Progenitor cell of endocrine pancreas (in vitro differentiated cells): Measurements from ENCODE around the gene CCDC51. TPM values are rescaled to one million over a fixed set of nuclear protein-coding genes. Genes with fewer than 3 reads are reported as not detected.
A peak's percentile ranks its signal among the peaks of the same experiment; 100 is the strongest.

Experiments
- DNase-seq: peaks from one replicate; pipeline ENCODE4 v3.0.0; 2021; ENCODE audit warnings: low spot score; ENCODE audit not compliant: unreplicated experiment
- H3K27ac Mint-ChIP-seq: 2 replicates; pipeline ENCODE4 v1.8.0; 2021; ENCODE audit warnings: mild to moderate bottlenecking, moderate library complexity, mixed read lengths
- H3K27me3 Mint-ChIP-seq: 2 replicates; pipeline ENCODE4 v1.8.0; 2021; ENCODE audit warnings: mixed read lengths
- H3K36me3 Mint-ChIP-seq: 2 replicates; pipeline ENCODE4 v1.8.0; 2022; ENCODE audit warnings: mixed read lengths; ENCODE audit not compliant: insufficient read depth
- H3K4me1 Mint-ChIP-seq: 2 replicates; pipeline ENCODE4 v1.8.0; 2021; ENCODE audit warnings: low read depth, mixed read lengths
- H3K4me3 Mint-ChIP-seq: 2 replicates; pipeline ENCODE4 v1.8.0; 2021; ENCODE audit warnings: low read depth, mild to moderate bottlenecking, moderate library complexity, mixed read lengths
- H3K9me3 Mint-ChIP-seq: 2 replicates; pipeline ENCODE4 v1.8.0; 2021; ENCODE audit warnings: low read depth, mixed read lengths
- CTCF ChIP-seq: fragments of 200-600 bp; sonication (generic); IDR thresholded peaks from one replicate; pipeline ENCODE4 v1.5.0; 2021; ENCODE audit warnings: antibody characterized with exemption, mild to moderate bottlenecking; ENCODE audit not compliant: unreplicated experiment
- total RNA-seq: library from RNA; stranded (reverse); gene quantifications from 2 replicates; pipeline ENCODE4 v1.2.1, GENCODE V29; 2021

CCDC51 gene
- total RNA-seq, 1 donor from 2014 or later: 13.2 TPM

GRCh38 chr3:48409291-48410201, 30.4 kb downstream of the CCDC51 start:
- peaks cover 24% of the 10 kb centered on the region for H3K36me3 Mint-ChIP-seq
- H3K4me3 Mint-ChIP-seq: no peak overlapping the region
- H3K9me3 Mint-ChIP-seq: no peaks in the 10 kb centered on the region
- no peak for DNase-seq
- no peak overlapping the region for H3K27ac Mint-ChIP-seq
- no peak for TF ChIP-seq CTCF
- H3K27me3 Mint-ChIP-seq: no peaks in the 10 kb centered on the region
- H3K4me1 Mint-ChIP-seq: no peaks in the 10 kb centered on the region

- DNase-seq: peak; percentile 5
- Mint-ChIP-seq H3K36me3 (peaks cover 23% of the 10 kb centered on the region), H3K27me3 (no peaks in the 10 kb centered on the region), H3K4me1 (no peaks in the 10 kb centered on the region), H3K4me3 (no peak overlapping the region), H3K27ac (no peak overlapping the region), H3K9me3 (no peaks in the 10 kb centered on the region)
- TF ChIP-seq CTCF: no peak
Observed at GRCh38 chr3:48408823-48409281, 31.1 kb downstream of the CCDC51 start.

GRCh38 chr3:48407542-48408099, 32.3 kb downstream of the CCDC51 start:
- H3K36me3 Mint-ChIP-seq: peaks cover 22% of the 10 kb centered on the region
- no peak for TF ChIP-seq CTCF
- peak overlapping the region; percentile 49 for H3K27ac Mint-ChIP-seq
- no peak for DNase-seq
- no peaks in the 10 kb centered on the region for H3K9me3 Mint-ChIP-seq
- no peaks in the 10 kb centered on the region for H3K4me1 Mint-ChIP-seq
- no peaks in the 10 kb centered on the region for H3K27me3 Mint-ChIP-seq
- no peak overlapping the region for H3K4me3 Mint-ChIP-seq

GRCh38 chr3:48406443-48407431, 33.2 kb downstream of the CCDC51 start:
- Mint-ChIP-seq H3K36me3 (peaks cover 24% of the 10 kb centered on the region), H3K9me3 (no peaks in the 10 kb centered on the region), H3K27ac (peak overlapping the region; percentile 67), H3K27me3 (no peaks in the 10 kb centered on the region), H3K4me1 (no peaks in the 10 kb centered on the region), H3K4me3 (no peak overlapping the region)
- TF ChIP-seq CTCF: no peak
- DNase-seq: peak; percentile 6

GRCh38 chr3:48405971-48406370, 33.9 kb downstream of the CCDC51 start:
- H3K27ac Mint-ChIP-seq: peak overlapping the region; percentile 67

More at GRCh38 chr3:48405971-48406370, 33.9 kb downstream of the CCDC51 start:
- Mint-ChIP-seq H3K36me3 (peaks cover 26% of the 10 kb centered on the region), H3K27me3 (no peaks in the 10 kb centered on the region), H3K4me1 (peaks cover under 1% of the 10 kb centered on the region), H3K9me3 (no peaks in the 10 kb centered on the region), H3K4me3 (no peak overlapping the region)
- DNase-seq: peak; percentile 7
- no peak for TF ChIP-seq CTCF
